ENCODE results near the gene TFDP1. TPM values are rescaled to one million over a fixed set of nuclear protein-coding genes. Genes with fewer than 3 reads are reported as not detected.
"Not testable (repeated sequence)": the region's sequence is repeated elsewhere in the genome, so short reads cannot be mapped to it uniquely, and the experiment has no call there.

The TFDP1 gene
- polyA plus RNA-seq, 1 donor, result 55.5 TPM

DNA sequence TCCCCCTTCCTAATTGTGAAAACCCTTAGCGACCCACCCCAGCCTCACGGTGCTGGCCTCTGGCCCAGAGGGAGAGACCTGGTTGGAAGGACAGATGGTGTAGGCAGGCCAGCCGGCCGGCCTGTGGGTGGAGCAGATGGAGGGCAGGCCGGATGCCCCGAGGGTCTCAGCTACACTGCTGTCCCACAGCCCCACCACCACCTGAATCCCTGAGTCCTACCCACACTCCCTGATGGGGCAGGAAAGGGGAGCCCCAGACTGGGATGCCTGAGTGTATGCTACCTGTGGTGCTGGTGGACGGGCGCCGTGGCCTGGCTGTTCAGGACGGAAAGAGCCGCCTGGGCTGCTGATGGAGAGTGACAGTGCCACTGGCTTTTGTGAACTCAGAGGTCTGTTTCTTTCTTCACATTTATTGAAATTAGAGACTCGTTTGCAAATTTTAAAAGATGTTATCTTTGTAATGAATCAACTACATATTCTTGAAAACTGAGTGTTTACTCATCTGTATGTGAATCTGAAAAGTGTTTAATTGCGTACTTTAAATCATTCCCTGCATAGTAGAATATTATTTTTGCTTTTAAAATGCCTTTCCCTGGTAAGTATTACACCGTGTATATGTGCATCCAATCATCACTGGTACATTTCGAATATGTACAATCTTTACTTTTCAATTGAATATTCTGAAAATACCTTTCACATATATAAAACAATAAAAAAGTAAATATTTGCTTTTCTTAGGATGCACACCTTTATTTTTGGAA lies 35.7 kb downstream of the TFDP1 start:
- no peak for DNase-seq

- no peak for DNase-seq
Observed at GRCh38 chr13:113621046-113621445, 36.5 kb downstream of the TFDP1 start.

- DNase-seq, result not testable (repeated sequence)
Observed at GRCh38 chr13:113621498-113621897, 36.9 kb downstream of the TFDP1 start.

GRCh38 chr13:113621986-113622550 lies 37.5 kb downstream of the TFDP1 start:
- DNase-seq, result not testable (repeated sequence)

DNA sequence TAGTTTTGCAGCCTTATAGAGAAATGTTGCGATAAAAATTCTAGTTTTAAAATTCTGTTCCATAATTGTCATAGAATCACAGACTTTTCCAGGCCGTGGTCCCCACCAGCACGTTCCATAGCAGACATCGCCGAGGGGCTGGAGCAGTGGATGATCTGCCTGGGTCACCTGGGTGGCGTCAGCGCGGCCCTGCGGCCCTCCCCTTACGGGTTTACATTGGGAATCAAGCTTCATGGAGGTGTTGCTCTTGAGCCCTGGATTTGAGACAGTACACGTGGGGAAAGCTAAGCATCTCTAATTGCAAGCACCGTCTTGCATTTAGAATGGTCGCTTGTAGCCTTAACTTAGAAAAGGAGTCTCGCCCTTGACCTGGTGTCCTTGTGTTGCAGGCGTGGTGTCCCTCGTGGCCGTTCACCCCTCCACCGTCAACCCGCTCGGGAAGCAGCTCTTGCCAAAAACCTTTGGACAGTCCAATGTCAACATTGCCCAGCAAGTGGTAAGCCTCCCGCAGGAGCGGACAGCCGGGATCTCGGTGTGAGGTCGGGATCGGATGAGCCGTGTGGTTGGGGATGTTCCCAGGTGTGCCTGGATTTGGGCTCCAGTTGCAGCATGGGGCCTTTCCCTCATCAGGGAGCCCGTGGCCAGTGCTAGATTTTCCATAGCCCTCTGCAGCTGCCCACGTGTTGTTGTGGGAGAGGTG lies 38.4 kb downstream of the TFDP1 start:
- DNase-seq, result no peak

- DNase-seq, result no peak
Observed at GRCh38 chr13:113623491-113624234, 39.1 kb downstream of the TFDP1 start.

DNA sequence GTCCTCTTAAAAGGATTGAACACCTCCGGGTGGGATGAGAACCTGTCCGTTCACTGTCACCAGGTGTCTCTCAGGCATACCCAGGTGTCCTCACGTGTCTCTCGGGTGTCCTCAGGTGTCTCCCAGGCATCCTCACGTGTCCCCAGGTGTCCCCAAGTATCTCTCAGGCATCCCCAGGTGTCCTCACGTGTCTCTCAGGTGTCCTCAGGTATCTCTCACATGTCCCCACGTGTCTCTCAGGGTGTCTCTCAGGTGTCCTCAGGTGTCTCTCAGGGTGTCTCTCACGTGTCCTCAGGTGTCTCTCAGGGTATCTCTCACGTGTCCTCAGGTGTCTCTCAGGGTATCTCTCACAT lies 39.7 kb downstream of the TFDP1 start:
- DNase-seq, result no peak

GRCh38 chr13:113624640-113625304 lies 40.2 kb downstream of the TFDP1 start:
- DNase-seq, result not testable (repeated sequence)

DNA sequence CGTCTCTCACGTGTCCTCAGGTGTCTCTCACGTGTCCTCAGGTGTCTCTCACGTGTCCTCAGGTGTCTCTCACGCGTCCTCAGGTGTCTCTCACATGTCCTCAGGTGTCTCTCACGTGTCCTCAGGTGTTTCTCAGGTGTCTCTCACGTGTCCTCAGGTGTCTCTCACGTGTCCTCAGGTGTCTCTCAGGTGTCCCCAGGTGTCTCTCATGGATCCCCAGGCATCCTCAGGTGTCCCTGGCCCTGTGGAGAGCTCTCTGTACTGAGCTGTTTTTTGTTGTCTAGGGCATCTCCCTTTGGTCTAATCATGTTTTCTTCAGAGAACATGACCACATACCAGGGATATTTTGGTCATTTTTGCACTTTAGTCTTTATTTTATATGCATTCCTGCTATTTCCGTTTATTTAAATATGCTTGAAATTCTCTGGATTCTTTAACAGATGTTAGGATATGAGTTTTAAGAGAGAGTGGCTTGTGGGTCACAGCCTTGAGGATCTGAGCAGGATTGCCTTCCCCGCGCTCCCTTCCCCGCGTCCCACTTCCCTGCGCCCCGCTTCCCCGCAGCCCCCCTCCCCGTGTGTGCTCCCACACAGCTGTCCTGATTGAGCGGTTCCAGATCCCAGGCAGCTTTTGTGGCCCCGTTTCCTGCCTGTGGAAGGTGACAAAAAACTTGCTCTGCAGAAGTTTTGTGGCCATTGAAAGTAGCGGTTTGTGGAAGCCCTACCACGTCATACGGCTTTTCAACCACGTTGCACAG lies 41.6 kb downstream of the TFDP1 start:
- no peak for DNase-seq

DNA sequence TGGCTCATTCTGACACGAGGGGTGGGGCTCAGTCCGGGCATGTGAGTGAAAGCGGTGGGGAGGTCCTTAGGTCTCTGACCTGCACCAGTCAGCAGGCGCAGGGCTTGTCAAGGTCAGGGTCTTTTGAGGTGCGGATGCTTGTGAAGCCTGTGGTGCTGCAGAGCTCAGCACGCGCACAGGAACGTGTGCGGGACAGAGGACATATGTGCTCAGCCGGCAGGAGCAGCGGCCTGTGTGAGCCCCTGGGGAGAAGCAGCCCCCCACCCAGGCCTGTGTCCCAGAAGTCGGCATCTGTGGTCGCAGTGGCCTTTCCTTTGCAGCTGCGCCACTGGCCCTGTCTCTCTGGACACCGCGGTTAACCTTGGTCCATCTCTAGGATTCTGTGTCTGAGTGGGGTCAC lies 42.6 kb downstream of the TFDP1 start:
- DNase-seq, result no peak

DNA sequence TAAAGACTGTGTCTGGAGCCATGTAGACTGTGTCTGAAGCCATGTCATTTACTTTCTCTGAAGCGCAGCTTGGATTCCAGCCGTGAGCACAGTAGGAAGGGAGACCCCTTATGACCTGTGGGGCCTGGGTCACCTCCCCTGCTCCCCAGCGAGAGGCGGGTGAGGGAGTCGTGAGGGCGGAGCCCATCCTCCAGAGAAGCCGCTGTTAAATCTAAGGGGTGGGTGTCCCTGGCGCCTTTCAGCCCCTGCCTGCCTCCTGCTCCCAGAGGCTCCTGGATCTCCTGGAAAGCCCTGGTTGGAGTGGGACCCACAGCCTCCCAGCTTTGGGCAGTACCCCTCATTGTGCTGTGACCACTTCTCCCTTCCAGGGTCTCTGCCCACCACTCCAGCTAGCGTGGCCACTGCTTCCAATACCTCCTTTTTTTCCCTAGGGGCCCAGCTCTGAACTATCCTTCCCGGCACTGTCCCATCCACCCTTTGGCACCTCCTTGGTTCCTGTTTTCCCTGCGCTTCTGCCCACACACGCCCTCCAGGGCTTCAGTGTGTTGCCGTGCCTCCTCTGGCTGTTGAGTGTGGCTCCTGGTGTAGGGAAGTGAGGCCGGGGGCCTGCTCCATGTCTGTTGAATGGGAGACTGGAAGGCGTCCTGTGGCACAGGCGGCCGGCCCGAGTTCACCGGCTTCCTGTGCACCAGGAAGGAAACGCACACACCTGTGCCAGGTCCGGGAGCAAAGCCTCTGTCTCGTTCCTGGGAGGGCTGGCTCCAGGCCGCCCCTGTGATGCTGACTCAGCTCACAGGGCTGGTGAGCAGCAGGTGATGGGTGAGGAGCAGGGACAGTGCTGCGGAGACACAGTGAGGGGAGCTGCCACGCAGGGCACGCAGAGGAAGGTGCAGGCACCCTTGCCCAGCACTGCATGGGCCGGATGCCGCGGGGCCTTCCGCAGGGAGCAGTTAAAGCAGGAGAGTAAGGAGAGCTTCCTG lies 44.0 kb downstream of the TFDP1 start:
- no peak for DNase-seq

DNA sequence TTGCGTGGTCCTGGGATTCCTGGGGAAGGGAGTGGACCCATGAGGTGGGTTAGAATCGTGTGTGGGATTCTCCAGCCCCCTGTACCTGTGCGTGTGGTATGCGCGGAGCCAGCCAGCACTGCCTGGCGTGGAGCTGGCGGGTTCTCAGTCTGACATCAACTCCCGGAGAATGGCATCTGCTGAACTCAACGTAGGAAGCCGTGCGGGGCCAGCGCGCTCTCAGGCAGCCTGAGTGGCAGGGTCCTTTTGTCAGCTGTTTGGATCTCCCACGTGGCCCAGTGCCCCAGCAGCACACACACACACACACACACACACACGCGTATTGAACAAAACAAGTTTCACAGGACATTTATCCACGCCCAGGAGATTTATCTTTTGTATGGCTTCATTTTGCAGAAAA lies 45.3 kb downstream of the TFDP1 start:
- DNase-seq, result no peak

DNA sequence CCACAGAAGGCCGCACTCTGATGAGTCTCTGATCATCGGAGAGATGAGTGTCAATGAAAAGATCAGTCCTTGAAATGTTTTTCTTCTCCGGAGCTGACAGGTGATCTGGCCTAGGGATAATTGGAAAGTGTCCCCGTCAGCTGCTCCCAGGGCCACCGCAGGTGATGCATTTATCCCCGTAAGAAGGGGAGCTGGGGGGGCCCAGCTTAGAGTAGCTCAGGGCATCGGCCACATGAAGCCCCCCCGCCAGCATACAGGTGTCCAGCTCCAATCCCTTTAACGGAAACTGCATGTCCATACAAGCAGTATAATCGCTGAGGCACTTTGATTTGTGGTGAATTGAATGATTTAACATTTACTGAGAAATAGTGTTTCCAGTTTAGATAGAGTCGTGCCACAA lies 45.7 kb downstream of the TFDP1 start:
- no peak for DNase-seq

DNA sequence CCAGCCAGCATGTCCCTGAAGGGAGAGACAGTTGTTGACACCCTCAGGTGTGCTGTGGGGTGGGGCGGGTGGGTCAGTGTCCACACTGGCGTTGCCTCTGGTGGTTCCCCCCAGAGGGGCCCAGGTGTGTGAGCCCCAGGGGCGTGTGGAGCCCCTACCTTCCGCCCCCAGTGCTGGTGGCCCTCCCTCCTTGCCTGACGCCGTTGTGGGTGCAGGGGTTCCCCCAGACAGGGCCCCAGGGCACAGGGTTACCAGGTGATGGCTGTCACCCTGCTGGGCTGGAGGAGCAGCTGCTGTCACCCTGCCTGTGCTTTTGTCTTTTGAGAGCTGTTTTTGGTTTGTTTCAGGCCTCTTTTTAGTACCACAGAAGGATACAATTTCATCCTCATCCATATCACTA lies 46.3 kb downstream of the TFDP1 start:
- no peak for DNase-seq

- DNase-seq, result no peak
Observed at GRCh38 chr13:113631341-113632095, 47.0 kb downstream of the TFDP1 start.

DNA sequence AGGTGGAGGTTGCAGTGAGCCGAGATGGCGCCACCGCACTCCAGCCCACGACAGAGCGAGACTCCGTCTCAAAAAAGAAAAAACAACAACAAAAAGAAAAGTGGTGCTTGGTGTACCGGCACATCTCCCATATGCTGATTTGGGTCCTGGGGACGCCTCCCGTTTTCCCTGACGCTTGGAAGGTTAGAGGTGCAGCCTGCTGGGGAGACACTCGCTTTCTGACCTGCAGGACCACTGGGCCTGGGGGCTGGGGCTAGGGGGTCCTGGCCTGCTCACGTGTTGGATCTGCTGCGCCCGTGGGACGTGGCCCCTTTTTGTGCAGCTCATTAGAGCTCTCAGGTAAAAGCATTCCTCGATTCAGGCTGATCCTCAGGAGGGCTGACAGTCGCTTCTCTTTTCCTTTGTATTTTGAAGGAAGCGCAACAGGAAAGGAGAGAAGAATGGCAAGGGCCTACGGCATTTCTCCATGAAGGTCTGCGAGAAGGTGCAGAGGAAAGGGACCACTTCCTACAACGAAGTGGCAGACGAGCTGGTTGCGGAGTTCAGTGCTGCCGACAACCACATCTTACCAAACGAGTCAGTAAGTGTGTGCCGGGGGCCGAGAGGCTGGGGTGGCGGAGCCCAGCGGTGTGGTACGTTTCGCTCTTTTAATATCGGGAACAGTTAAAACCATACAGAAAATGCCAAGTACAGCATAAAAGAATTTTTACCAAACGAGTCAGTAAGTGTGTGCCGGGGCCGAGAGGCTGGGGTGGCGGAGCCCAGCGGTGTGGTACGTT lies 48.3 kb downstream of the TFDP1 start:
- DNase-seq, result no peak

DNA sequence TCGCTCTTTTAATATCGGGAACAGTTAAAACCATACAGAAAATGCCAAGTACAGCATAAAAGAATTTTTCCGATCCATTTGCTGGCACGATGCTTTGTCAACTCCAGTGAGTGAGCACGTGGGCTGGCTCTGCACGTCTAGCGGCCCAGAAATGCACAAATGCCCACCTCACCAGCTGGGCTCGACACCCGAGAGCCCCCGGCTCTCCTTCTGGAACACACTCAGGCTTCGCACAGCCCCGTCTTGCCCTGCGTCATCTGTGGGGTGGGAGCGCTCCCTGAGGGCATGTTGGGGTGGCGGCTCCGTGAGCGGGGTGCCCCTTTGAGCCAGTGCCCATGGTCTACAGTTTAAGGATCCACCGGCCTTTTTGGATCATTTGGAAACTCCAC lies 48.9 kb downstream of the TFDP1 start:
- no peak for DNase-seq

- DNase-seq, result no peak
Observed at GRCh38 chr13:113634279-113635047, 49.9 kb downstream of the TFDP1 start.

Data from hindlimb muscle (tissue), 1 donor.